GM23338 (cell line): ENCODE data around the gene GRAMD1B. TPM values are rescaled to one million over a fixed set of nuclear protein-coding genes. Genes with fewer than 3 reads are reported as not detected.

Source experiments
- ATAC-seq: fragments of 200-7000 bp; cut with Tn5 transposase; 3 replicates; pipeline ENCODE4 v1.9.1; 2020
- DNase-seq: peaks from one replicate; pipeline ENCODE4 v3.0.0-alpha.2; 2015; ENCODE audit warnings: low spot score
- H2AFZ ChIP-seq: fragments of 200-600 bp; sonication (generic); 2 replicates; pipeline ENCODE4 v1.8.0; 2016; ENCODE audit warnings: antibody characterized with exemption, mild to moderate bottlenecking, moderate library complexity
- H3F3A ChIP-seq: fragments of 200-600 bp; sonication (generic); replicated peaks from 2 replicates; pipeline ENCODE4 v1.8.0; 2017; ENCODE audit warnings: antibody characterized with exemption, mixed run types, low read depth
- H3K27ac ChIP-seq: fragments of 200-600 bp; sonication (generic); 2 replicates; pipeline ENCODE4 v1.6.1; 2016; ENCODE audit warnings: low read depth
- H3K27me3 ChIP-seq: fragments of 200-600 bp; sonication (generic); 2 replicates; pipeline ENCODE4 v1.8.0; 2016; ENCODE audit warnings: mild to moderate bottlenecking, mixed run types, moderate library complexity; ENCODE audit not compliant: insufficient read depth
- H3K36me3 ChIP-seq: fragments of 200-600 bp; sonication (generic); 2 replicates; pipeline ENCODE4 v1.8.0; 2016; ENCODE audit warnings: mild to moderate bottlenecking; ENCODE audit not compliant: insufficient read depth
- H3K4me1 ChIP-seq: fragments of 200-600 bp; sonication (generic); 2 replicates; pipeline ENCODE4 v1.8.0; 2016; ENCODE audit warnings: mild to moderate bottlenecking, moderate library complexity; ENCODE audit not compliant: insufficient read depth
- H3K4me2 ChIP-seq: fragments of 200-600 bp; sonication (generic); 2 replicates; pipeline ENCODE4 v1.7.1; 2017; ENCODE audit warnings: mixed run types
- H3K4me3 ChIP-seq: fragments of 200-600 bp; sonication (generic); 2 replicates; pipeline ENCODE4 v1.6.1; 2016; ENCODE audit warnings: mixed run types
- H3K79me2 ChIP-seq: fragments of 200-600 bp; sonication (generic); replicated peaks from 2 replicates; pipeline ENCODE4 v1.8.0; 2017; ENCODE audit warnings: mild to moderate bottlenecking; ENCODE audit not compliant: insufficient read depth
- H3K9me2 ChIP-seq: fragments of 200-600 bp; sonication (generic); 2 replicates; pipeline ENCODE4 v1.8.0; 2017; ENCODE audit not compliant: insufficient read depth
- H4K20me1 ChIP-seq: fragments of 200-600 bp; sonication (generic); replicated peaks from 2 replicates; pipeline ENCODE4 v1.8.0; 2017; ENCODE audit warnings: mild to moderate bottlenecking; ENCODE audit not compliant: insufficient read depth
- H3K27ac Mint-ChIP-seq: 2 replicates; pipeline ENCODE4 v1.8.0; 2020; ENCODE audit warnings: inconsistent platforms, mild to moderate bottlenecking, moderate library complexity, mixed read lengths
- H3K27me3 Mint-ChIP-seq: 3 replicates; pipeline ENCODE4 v1.8.0; 2022; ENCODE audit warnings: low read depth, mild to moderate bottlenecking, moderate library complexity, mixed read lengths, inconsistent platforms; ENCODE audit not compliant: insufficient read depth, poor library complexity
- H3K36me3 Mint-ChIP-seq: 3 replicates; pipeline ENCODE4 v1.8.0; 2021; ENCODE audit warnings: low read depth, mild to moderate bottlenecking, inconsistent platforms, moderate library complexity, mixed read lengths
- H3K4me1 Mint-ChIP-seq: 3 replicates; pipeline ENCODE4 v1.8.0; 2020; ENCODE audit warnings: mild to moderate bottlenecking, inconsistent platforms, mixed read lengths
- H3K4me3 Mint-ChIP-seq: 3 replicates; pipeline ENCODE4 v1.8.0; 2021; ENCODE audit warnings: moderate library complexity, mild to moderate bottlenecking, inconsistent platforms, mixed read lengths
- H3K9me3 Mint-ChIP-seq: 3 replicates; pipeline ENCODE4 v1.8.0; 2020; ENCODE audit warnings: moderate library complexity, mild to moderate bottlenecking, inconsistent platforms, mixed read lengths
- CREB1 ChIP-seq: fragments of 250-450 bp; sonication (Bioruptor Pico); IDR thresholded peaks from 2 replicates; pipeline ENCODE4 v1.5.0; 2020; ENCODE audit warnings: low read depth, mild to moderate bottlenecking, moderate library complexity
- EZH2 ChIP-seq: fragments of 200-600 bp; sonication (generic); IDR thresholded peaks from one replicate; pipeline ENCODE4 v1.8.0; 2017; ENCODE audit warnings: antibody characterized with exemption, mild to moderate bottlenecking, low read depth; ENCODE audit not compliant: unreplicated experiment
- EZH2phosphoT487 ChIP-seq: fragments of 200-600 bp; sonication (generic); IDR thresholded peaks from one replicate; pipeline ENCODE4 v1.8.1; 2018; ENCODE audit warnings: antibody characterized with exemption; ENCODE audit not compliant: unreplicated experiment
- JUNB ChIP-seq: IDR thresholded peaks from one replicate; pipeline ENCODE4 v1.6.1; 2016; ENCODE audit warnings: antibody characterized with exemption; ENCODE audit not compliant: unreplicated experiment
- NANOG ChIP-seq: IDR thresholded peaks from 2 replicates; pipeline ENCODE4 v1.6.1; 2016; ENCODE audit warnings: antibody characterized with exemption, borderline replicate concordance
- POLR2AphosphoS5 ChIP-seq: IDR thresholded peaks from 2 replicates; pipeline ENCODE4 v1.6.1; 2016; ENCODE audit warnings: antibody characterized with exemption, low read depth
- STAT1 ChIP-seq: IDR thresholded peaks from one replicate; pipeline ENCODE4 v1.6.1; 2016; ENCODE audit warnings: antibody characterized with exemption; ENCODE audit not compliant: unreplicated experiment
- ZNF114 ChIP-seq: fragments of 250-450 bp; sonication (Bioruptor Pico); IDR thresholded peaks from 2 replicates; pipeline ENCODE4 v1.5.0; 2020; ENCODE audit warnings: mild to moderate bottlenecking, moderate library complexity
- ZNF331 ChIP-seq: fragments of 250-450 bp; sonication (Bioruptor Pico); IDR thresholded peaks from 2 replicates; pipeline ENCODE4 v1.5.0; 2020; ENCODE audit warnings: low read depth, mild to moderate bottlenecking, moderate library complexity
- polyA plus RNA-seq: library from polyadenylated mRNA; unstranded; fragments of >200 nt; fragmentation: Nextera tagmentation; extraction: Ambion mirVana; gene quantifications from 2 replicates; pipeline ENCODE4 v1.2.1, GENCODE V29; 2016
- total RNA-seq: library from RNA; depleted of rRNA; stranded (reverse); fragments of >200 nt; shearing (Covaris generic); gene quantifications from 2 replicates; pipeline ENCODE4 v1.2.3, GENCODE V29; 2014
- TF ChIP-seq, protein P1 (sequence below): fragments of 250-450 bp; sonication (Bioruptor Pico); IDR thresholded peaks from 2 replicates; pipeline ENCODE4 v1.5.0; 2020; ENCODE audit warnings: mild to moderate bottlenecking, moderate library complexity
- TF ChIP-seq, protein P2 (sequence below): IDR thresholded peaks from 2 replicates; pipeline ENCODE4 v1.6.1; 2016; ENCODE audit warnings: antibody characterized with exemption
- TF ChIP-seq, protein P3 (sequence below): IDR thresholded peaks from one replicate; pipeline ENCODE4 v1.6.1; 2018; ENCODE audit warnings: antibody characterized with exemption; ENCODE audit not compliant: unreplicated experiment
- TF ChIP-seq, protein P4 (sequence below), 2 experiments: fragments of 200-600 bp in 1 of 2; sonication (generic) in 1 of 2; conservative IDR thresholded peaks; 2 replicates each; pipeline versions ENCODE4 v1.5.1 to v1.6.1; 2016 to 2017; ENCODE audit warnings: antibody characterized with exemption in 2 of 2, low read depth in 2 of 2, mild to moderate bottlenecking in 2 of 2, moderate library complexity in 1 of 2

The GRAMD1B gene
- total and polyA plus RNA-seq, 2 experiments from 2014 or later = 3.7 to 24.3 TPM

DNA sequence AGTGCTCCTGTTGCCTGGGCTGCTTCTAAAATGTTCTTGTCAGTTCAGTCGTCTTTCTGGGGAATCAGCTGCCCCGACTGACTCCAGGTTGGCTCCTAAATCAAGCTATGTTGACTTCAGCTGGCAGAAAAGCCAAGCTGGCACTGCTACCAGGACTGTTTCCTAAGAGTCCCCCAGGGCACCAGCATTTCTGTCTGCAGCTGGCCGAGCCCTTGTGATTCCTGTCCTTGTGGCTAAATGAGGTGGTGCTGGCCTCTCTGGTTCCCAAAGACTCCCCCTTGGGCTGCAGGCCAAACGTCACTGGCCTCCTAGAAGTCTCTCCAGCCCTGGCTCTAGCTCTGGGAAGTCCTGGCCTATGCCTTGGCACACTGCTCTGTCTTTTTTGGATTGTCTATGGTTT is 31.1 kb downstream of the GRAMD1B start:
- peaks cover 3% of the 10 kb centered on the region; the same call in 1 of the 2 replicates for H3K79me2 ChIP-seq
- no peaks in the 10 kb centered on the region for H3K4me1 ChIP-seq
- no peaks in the 10 kb centered on the region for H3K9me2 ChIP-seq
- Mint-ChIP-seq H3K27me3 (peaks cover 3% of the 10 kb centered on the region), H3K27ac (no peak overlapping the region), H3K4me1 (no peaks in the 10 kb centered on the region), H3K36me3 (no peaks in the 10 kb centered on the region; the same call in 2 of the 3 replicates), H3K4me3 (no peak overlapping the region), H3K9me3 (no peaks in the 10 kb centered on the region; the same call in 2 of the 3 replicates)
- H4K20me1 ChIP-seq = peaks cover 4% of the 10 kb centered on the region; the same call in 1 of the 2 replicates
- no peaks in the 10 kb centered on the region for H3F3A ChIP-seq
- H3K4me2 ChIP-seq = no peak overlapping the region
- H3K27ac ChIP-seq = no peak overlapping the region
- DNase-seq (no peak), ATAC-seq (no peak)
- no peaks in the 10 kb centered on the region for H3K27me3 ChIP-seq
- H2AFZ ChIP-seq = no peak overlapping the region
- H3K36me3 ChIP-seq = no peaks in the 10 kb centered on the region
- H3K4me3 ChIP-seq = no peak overlapping the region
- TF ChIP-seq, protein P1, sequence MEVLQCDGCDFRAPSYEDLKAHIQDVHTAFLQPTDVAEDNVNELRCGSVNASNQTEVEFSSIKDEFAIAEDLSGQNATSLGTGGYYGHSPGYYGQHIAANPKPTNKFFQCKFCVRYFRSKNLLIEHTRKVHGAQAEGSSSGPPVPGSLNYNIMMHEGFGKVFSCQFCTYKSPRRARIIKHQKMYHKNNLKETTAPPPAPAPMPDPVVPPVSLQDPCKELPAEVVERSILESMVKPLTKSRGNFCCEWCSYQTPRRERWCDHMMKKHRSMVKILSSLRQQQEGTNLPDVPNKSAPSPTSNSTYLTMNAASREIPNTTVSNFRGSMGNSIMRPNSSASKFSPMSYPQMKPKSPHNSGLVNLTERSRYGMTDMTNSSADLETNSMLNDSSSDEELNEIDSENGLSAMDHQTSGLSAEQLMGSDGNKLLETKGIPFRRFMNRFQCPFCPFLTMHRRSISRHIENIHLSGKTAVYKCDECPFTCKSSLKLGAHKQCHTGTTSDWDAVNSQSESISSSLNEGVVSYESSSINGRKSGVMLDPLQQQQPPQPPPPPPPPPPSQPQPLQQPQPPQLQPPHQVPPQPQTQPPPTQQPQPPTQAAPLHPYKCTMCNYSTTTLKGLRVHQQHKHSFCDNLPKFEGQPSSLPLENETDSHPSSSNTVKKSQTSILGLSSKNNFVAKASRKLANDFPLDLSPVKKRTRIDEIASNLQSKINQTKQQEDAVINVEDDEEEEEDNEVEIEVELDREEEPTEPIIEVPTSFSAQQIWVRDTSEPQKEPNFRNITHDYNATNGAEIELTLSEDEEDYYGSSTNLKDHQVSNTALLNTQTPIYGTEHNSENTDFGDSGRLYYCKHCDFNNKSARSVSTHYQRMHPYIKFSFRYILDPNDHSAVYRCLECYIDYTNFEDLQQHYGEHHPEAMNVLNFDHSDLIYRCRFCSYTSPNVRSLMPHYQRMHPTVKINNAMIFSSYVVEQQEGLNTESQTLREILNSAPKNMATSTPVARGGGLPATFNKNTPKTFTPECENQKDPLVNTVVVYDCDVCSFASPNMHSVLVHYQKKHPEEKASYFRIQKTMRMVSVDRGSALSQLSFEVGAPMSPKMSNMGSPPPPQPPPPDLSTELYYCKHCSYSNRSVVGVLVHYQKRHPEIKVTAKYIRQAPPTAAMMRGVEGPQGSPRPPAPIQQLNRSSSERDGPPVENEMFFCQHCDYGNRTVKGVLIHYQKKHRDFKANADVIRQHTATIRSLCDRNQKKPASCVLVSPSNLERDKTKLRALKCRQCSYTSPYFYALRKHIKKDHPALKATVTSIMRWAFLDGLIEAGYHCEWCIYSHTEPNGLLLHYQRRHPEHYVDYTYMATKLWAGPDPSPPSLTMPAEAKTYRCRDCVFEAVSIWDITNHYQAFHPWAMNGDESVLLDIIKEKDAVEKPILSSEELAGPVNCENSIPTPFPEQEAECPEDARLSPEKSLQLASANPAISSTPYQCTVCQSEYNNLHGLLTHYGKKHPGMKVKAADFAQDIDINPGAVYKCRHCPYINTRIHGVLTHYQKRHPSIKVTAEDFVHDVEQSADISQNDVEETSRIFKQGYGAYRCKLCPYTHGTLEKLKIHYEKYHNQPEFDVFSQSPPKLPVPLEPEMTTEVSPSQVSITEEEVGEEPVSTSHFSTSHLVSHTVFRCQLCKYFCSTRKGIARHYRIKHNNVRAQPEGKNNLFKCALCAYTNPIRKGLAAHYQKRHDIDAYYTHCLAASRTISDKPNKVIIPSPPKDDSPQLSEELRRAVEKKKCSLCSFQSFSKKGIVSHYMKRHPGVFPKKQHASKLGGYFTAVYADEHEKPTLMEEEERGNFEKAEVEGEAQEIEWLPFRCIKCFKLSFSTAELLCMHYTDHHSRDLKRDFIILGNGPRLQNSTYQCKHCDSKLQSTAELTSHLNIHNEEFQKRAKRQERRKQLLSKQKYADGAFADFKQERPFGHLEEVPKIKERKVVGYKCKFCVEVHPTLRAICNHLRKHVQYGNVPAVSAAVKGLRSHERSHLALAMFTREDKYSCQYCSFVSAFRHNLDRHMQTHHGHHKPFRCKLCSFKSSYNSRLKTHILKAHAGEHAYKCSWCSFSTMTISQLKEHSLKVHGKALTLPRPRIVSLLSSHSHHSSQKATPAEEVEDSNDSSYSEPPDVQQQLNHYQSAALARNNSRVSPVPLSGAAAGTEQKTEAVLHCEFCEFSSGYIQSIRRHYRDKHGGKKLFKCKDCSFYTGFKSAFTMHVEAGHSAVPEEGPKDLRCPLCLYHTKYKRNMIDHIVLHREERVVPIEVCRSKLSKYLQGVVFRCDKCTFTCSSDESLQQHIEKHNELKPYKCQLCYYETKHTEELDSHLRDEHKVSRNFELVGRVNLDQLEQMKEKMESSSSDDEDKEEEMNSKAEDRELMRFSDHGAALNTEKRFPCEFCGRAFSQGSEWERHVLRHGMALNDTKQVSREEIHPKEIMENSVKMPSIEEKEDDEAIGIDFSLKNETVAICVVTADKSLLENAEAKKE = no peak
- TF ChIP-seq, protein P2, sequence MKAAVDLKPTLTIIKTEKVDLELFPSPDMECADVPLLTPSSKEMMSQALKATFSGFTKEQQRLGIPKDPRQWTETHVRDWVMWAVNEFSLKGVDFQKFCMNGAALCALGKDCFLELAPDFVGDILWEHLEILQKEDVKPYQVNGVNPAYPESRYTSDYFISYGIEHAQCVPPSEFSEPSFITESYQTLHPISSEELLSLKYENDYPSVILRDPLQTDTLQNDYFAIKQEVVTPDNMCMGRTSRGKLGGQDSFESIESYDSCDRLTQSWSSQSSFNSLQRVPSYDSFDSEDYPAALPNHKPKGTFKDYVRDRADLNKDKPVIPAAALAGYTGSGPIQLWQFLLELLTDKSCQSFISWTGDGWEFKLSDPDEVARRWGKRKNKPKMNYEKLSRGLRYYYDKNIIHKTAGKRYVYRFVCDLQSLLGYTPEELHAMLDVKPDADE = no peak
- TF ChIP-seq, protein P3, sequence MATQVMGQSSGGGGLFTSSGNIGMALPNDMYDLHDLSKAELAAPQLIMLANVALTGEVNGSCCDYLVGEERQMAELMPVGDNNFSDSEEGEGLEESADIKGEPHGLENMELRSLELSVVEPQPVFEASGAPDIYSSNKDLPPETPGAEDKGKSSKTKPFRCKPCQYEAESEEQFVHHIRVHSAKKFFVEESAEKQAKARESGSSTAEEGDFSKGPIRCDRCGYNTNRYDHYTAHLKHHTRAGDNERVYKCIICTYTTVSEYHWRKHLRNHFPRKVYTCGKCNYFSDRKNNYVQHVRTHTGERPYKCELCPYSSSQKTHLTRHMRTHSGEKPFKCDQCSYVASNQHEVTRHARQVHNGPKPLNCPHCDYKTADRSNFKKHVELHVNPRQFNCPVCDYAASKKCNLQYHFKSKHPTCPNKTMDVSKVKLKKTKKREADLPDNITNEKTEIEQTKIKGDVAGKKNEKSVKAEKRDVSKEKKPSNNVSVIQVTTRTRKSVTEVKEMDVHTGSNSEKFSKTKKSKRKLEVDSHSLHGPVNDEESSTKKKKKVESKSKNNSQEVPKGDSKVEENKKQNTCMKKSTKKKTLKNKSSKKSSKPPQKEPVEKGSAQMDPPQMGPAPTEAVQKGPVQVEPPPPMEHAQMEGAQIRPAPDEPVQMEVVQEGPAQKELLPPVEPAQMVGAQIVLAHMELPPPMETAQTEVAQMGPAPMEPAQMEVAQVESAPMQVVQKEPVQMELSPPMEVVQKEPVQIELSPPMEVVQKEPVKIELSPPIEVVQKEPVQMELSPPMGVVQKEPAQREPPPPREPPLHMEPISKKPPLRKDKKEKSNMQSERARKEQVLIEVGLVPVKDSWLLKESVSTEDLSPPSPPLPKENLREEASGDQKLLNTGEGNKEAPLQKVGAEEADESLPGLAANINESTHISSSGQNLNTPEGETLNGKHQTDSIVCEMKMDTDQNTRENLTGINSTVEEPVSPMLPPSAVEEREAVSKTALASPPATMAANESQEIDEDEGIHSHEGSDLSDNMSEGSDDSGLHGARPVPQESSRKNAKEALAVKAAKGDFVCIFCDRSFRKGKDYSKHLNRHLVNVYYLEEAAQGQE = no peak
- TF ChIP-seq EZH2 (no peak), CREB1 (CRISPR knock-in tag) (no peak), ZNF331 (no peak), NANOG (no peak), STAT1 (no peak), ZNF114 (CRISPR knock-in tag) (no peak), POLR2AphosphoS5 (no peak), JUNB (no peak), EZH2phosphoT487 (no peak)
- TF ChIP-seq, protein P4, sequence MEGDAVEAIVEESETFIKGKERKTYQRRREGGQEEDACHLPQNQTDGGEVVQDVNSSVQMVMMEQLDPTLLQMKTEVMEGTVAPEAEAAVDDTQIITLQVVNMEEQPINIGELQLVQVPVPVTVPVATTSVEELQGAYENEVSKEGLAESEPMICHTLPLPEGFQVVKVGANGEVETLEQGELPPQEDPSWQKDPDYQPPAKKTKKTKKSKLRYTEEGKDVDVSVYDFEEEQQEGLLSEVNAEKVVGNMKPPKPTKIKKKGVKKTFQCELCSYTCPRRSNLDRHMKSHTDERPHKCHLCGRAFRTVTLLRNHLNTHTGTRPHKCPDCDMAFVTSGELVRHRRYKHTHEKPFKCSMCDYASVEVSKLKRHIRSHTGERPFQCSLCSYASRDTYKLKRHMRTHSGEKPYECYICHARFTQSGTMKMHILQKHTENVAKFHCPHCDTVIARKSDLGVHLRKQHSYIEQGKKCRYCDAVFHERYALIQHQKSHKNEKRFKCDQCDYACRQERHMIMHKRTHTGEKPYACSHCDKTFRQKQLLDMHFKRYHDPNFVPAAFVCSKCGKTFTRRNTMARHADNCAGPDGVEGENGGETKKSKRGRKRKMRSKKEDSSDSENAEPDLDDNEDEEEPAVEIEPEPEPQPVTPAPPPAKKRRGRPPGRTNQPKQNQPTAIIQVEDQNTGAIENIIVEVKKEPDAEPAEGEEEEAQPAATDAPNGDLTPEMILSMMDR (conservative IDR thresholded peaks at IDR 0.05; ENCODE audit: low read depth in 2 of 2) = no peak
